Measurements from ENCODE around the gene KCNMA1.
"Not testable (repeated sequence)": the region's sequence is repeated elsewhere in the genome, so short reads cannot be mapped to it uniquely, and the experiment has no call there.

Gene KCNMA1

DNA sequence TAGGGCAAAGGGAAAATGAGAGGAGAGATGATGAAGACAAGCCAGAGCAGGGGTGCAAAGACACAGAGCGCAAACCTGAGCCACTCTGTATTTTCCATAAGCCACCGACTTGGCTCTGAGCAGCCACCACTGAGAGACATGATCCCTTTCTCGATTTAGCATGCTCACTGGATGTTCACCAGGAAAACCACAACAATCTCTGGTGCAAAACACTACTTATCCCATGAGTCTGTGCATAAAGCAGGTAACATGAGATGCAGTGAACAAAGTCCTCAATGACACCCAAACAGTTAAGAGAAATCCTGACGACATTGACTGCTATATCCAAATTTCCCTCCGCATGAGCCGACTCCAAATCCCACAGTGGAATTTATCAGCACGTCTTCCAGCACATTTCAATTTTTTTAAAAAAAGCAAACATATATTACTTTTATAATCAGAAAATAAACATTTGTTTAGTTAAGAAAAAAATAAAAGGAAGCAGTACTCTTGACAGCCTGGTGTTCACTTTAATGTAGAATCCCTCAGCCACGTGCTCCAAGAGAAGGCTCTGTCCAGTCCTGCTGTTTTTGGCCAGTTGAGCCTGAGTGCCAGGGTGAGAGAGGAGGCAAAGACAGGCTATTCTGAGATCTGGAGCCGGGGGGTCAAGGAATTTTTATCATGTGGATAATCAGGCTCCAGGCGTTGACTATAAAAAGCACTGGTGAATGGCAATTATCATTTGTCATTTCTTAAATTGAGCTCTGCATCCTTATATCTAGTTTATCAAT, 238.4 kb downstream of the KCNMA1 start:
- DNase-seq (ENCODE audit: low read depth in 1 of 2, low spot score in 1 of 2), result no peak

DNA sequence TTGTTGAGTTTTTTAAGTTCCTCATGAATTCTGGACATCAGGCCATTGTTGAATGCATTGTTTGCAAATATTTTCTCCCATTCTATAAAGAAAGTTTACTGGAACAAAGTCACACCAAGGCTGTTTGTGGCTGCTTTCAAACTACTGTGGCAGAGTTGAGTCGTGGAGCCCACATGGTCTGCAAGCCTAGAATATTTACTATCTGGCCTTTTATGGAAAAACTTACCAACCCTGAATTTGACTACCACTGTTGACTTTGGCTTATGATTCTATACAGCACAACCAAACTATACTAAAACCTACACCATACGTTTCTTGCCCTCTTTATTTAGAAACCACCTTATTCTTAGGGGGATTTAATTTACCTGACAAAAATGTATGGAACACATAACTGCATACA, 239.1 kb downstream of the KCNMA1 start:
- no peak for DNase-seq (ENCODE audit: low read depth in 1 of 2, low spot score in 1 of 2)

DNA sequence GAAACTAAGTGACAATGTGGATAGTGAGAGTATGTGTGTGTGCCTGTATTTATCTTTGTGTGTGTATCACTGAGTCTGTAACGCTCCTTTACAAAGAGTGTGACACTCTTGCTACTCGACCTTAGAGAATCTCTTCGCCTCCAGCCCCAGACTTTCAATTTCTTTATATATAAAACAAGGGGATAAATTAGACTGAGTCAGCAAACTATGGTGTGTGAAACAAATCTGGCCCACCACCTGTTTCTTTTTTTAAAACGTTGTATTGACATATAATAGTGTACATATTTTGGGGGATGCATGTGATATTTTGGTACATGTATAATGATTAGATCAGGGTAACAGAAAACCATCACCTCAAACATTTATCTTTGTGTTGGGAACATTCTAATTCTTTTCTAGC, 240.5 kb downstream of the KCNMA1 start:
- DNase-seq (ENCODE audit: low read depth in 1 of 2, low spot score in 1 of 2), result no peak

DNA sequence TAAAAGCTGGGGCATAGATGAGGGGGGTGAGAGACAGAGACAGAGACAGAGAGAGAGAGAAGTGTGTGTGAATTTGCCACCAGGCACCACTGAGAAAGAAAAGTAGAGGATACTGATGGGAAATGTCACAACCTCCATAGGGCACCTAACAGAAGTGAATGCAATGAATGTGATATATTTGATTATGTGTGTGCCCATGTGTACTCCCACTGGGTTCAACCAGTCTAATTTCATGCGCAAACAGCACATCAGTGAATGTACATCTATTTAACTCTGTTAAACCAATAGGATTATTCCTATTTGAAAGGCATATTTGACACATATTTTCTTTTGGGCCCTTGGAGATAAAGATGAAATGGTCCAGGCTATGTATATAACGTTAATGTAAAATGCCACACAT, 241.3 kb downstream of the KCNMA1 start:
- no peak for DNase-seq (ENCODE audit: low read depth in 1 of 2, low spot score in 1 of 2)

DNA sequence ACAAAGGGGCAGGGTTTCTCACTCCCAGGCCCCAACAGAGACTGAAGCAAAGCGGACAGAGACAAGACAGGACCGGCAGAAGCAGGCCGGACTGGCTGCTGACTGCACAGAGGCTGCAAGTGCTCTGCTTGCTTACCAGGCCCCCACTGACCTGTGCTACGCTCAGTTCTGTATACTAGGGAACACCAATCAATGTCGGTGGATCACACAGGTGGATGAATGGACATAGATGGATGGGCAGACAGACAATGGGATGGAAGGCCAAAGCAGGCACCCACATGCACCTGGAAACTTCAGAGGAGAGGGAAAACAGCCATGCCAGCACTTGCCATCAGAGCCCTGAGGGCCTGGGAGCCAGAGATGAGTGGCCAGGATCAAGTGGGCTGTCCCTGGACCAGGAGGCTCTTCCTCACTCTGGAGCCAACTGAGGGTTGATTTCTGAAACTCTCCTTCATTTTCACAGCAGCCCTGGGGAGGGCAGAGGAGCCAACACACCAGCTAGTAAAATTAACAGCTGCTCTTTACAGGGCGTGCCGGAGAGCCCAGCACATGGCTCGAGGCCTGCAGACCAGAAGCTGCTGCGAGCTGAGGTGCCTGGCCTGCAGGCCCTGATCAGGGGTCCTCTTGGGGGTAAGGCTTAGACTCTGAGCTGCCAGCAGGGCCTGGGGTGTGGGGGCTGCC, 243.6 kb downstream of the KCNMA1 start:
- no peak for DNase-seq (ENCODE audit: low read depth in 1 of 2, low spot score in 1 of 2)

DNA sequence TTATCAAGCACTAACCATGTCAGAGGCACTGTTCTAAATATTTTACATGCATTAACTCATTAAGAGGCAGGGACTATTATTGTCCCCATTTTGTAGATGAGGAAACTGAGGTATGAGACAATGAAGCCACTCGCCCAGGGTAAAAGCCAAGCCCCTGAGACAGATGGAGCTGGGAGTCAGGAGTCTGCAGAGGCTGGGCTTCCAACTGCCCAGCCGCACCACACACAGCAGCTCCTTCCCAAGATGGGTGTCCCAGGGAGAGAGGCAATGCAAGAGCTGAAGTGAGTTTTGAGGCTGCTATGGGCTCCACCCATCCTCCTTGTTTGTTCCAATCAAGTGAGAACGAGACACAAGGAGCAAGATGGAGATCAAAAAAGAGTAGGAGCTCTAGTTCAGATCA, 244.2 kb downstream of the KCNMA1 start:
- no peak for DNase-seq (ENCODE audit: low read depth in 1 of 2, low spot score in 1 of 2)

DNA sequence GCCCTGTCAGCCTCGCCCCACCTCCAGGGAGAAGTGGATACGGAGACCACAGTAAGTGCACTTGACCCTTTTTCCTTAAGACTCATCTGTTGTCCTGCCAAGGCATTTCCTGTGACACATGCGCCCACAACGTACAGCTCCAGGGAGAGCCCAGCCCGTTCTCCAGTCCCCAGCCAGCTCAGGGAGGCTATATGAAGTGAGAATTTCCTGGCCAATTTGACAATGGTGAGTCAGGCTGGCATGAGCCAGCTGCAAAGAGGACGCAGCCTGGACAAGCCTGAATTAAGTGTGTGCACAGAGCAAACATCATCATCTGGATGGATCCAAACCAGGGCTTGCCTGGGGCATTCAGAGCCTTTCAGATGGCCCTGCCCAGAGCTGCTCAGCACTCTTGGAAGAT, 244.8 kb downstream of the KCNMA1 start:
- DNase-seq (ENCODE audit: low read depth in 1 of 2, low spot score in 1 of 2), result no peak

DNA sequence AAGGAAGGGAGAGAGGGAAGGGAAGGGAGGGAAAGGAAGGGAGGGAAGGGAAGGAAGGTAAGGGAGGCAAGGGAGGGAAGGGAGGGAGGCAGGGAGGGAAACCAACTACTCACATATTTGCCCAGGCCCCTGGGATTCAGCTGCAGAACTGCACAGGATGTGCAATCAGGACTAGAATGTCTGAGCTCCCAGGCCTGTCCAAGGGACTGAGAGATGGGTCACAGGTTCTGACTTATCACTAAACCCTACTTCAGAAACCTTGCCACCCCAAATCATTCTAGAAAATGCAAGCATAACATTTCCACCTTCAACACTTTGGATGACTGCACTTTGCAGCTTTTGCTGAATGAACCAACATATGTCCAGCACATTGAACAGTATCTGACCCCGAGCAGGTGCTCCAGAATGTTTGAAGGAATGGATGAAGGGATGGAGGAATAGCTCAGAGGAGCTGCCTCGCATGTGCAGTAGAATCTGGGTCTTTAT, 245.3 kb downstream of the KCNMA1 start:
- DNase-seq (ENCODE audit: low read depth in 1 of 2, low spot score in 1 of 2), result no peak

DNA sequence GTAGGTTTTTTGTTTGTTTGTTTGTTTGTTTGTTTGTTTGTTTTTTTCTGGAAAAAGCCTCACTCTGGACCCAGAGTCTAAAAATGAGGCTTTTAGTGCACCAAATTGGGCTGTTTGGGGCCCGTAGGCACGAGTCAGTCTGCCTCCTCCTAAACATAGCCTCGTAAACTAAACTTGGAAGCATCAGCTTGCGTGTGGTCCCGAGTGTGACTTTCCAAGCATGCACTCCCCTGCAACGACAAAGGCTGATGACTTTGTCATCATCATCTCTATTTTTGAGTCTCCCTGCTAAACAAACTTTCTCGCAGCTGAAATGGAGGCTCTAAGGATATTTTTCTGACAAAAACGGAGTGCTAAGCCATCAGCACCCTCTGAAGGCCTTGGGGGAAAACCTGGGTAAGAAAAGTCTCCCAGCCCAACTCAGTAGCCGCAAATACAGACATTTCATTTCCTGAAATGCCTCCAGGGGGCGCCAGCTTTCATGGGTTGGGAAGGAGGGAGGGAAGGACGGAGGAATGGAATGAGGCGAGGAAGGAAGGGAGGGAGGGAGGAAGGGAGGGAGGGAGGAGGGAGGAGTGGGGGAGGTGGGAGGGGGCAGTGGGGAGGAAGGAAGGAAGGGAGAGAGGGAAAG, 245.9 kb downstream of the KCNMA1 start:
- DNase-seq (ENCODE audit: low read depth in 1 of 2, low spot score in 1 of 2), result no peak

DNA sequence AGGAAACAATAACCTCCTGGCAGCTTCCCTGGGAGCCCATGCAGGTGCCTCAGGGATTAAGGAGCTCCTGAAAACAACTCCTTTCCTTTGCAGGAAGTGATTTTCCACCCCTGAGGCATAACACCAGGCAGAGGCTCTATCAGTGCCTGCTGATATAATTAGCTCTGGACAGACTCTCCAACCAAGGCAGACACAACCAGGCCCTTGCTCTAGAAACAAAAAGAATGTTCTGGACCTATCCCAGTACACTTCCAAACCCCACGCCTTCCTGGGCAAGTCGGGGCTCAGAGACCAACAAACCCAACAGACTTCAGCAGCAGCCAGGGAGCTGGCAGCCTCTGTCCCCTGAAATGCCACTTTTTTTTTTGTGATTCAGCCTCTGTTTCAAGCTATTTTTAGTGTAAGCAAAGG, 247.1 kb downstream of the KCNMA1 start:
- DNase-seq (ENCODE audit: low read depth in 1 of 2, low spot score in 1 of 2), result no peak

DNA sequence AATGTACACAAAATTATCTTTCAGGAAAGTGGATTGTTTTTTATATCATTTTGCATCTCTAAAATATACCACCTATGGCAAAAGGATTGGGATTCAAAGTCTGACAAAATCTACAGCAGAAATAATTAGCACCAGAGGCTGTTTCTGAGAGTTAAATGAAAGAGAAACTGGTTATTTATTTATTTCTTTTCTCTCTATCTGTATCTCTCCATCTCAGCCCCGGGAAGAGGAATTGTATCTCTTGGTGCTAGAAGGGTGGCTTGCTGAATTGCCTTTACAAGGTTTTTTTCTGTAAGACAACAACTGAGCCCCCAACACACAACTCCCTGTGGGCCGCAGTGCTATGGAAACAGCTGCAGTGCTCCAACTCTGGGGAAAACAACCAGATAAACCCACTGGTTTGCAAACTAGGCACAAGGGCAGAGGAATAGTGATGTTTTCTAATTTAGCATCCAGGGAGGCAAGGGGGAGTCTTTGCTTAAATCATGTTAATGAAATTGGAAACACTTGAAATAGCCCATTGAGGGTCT, 249.0 kb downstream of the KCNMA1 start:
- no peak for DNase-seq (ENCODE audit: low read depth in 1 of 2, low spot score in 1 of 2)

DNA sequence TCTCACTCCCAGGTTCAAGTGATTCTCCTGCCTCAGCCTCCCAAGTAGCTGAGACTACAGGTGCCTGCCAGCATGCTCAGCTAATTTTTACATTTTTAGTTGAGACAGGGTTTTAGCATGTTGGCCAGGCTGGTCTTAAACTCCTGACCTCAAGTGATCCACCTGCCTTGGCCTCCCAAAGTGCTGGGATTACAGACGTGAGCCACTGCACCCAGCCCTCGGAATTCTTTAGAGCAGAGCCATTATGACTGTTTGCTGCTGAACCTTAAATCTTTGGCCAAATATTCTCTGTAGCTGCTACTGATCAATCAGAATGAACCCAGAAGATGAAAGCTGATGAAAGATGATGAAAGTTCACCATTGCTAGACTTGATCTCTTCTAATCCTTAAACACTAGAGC, 249.9 kb downstream of the KCNMA1 start:
- DNase-seq (ENCODE audit: low read depth in 1 of 2, low spot score in 1 of 2), result not testable (repeated sequence)

DNA sequence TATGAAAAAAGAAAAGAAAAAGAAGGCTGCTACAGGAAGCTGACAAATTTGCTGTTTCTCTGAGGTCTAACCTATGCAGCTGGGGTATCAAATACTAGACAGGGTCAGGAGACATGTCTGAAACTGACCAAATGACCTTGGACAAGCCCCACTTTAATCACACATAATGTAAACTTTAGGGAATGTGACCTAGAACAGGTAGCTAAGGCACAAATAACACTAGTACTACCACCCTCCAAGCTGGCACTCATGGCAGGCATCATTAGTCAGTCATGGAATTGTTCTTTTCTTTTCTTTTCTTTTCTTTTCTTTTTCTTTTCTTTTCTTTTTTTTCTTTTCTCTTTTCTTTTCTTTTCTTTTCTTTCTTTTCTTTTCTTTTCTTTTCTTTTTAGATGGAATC, 250.4 kb downstream of the KCNMA1 start:
- DNase-seq (ENCODE audit: low read depth in 1 of 2, low spot score in 1 of 2), result no peak

DNA sequence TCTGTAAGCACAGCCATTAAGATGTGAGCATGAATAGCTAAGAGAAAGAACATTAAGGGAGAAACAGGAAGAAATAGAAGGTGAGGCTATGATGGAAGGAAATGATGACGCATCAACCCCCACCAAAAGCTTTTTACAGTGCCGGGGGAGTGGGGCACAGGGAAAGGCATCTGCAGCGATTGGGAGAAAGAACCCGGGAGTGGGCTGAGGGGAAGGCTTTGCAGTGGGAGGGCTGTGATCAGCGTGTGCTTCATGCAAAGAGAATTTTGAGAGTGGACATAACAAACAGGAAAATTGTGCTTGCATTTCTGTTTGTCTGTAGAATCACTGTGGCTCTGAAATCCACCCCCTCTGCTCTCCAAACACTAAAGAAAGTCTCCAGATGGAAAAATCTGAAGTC, 250.8 kb downstream of the KCNMA1 start:
- no peak for DNase-seq (ENCODE audit: low read depth in 1 of 2, low spot score in 1 of 2)

DNA sequence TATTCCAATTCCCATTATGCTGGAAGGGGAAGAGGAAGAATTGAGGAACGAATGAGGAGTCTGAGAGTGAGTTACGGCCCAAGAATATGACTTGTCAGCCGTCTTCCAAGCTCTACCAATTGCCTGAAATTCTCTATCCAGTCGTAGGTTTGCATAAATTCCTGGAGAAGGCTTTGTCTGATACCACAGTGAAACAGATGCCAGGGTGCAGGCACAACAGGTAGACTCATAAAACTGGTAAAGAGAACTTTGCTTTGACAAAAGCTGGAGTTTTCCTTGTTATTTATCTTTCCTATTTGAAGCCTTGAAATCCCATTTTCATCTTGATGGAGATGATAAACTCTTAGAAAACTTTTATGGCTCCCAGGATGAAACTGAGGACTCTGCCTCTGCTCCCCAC, 251.2 kb downstream of the KCNMA1 start:
- DNase-seq (ENCODE audit: low read depth in 1 of 2, low spot score in 1 of 2), result no peak

DNA sequence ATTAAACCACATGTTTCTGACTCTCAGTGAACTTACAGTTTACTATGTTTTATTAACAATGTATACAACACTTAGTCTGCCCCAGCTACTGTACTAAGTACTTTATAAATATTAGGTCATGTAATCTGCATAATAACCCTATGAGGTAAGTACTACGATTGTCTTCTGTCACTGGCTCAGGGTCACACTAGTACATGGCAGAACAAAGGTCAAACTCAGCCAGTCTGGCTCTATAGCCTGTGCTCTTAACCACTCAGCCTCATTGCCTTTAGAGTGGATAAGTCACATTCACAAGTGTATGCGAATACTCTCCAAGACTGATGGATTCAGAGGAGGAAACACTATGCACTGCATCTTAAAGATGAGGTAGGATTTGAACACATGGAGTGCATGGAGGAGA, 252.3 kb downstream of the KCNMA1 start:
- DNase-seq (ENCODE audit: low read depth in 1 of 2, low spot score in 1 of 2), result no peak

DNA sequence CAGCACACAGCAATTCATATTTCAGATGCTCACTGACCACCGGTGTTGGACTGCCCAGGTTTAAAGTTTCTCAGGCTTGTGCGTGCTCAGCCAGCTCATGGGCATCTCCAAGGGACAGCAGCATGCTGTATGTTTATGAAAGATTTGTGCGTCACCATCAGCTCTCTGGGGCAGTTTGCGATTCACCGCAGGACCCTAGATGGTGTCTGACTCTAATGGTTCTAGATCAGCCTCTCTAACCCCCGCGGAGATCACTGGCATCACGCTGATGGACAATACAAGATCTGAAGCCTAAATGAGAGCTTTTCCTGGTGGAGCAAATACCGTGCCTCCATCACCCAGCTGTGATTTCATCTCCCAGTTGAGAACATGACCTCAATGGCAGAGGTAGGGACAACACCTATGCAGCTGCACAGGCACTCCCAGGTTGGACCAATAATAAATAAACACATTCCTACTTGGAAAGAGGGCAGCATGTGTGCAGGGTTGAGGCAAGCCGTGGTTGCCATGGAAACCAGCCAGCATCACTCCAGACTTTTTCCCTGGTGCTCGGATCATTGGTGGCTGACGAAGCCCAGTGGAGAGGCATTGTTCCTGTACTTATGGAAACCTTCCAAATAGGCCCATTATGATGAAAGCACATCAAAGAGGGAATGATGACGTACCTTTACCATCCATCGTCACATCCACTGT, 253.6 kb downstream of the KCNMA1 start:
- no peak for DNase-seq (ENCODE audit: low read depth in 1 of 2, low spot score in 1 of 2)

DNA sequence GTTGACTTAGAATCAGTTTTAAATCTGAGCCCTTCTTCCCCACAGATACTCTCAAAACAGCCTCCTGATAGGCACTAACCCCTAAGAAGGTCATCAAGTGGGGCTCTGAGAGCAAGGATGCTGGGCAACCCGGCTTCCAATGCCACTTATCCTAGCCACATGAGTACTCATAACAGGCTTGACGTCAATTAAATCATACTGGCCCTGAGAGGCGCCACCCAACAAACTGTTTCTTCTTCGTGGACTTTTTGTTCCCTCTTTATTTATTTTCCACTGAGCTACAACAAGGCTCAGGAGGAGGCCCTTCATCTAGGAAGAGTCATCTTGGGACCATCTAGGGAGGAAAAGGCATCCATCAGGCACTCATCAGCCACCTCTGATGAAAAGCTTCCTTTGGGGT, 255.9 kb downstream of the KCNMA1 start:
- no peak for DNase-seq (ENCODE audit: low read depth in 1 of 2, low spot score in 1 of 2)

DNA sequence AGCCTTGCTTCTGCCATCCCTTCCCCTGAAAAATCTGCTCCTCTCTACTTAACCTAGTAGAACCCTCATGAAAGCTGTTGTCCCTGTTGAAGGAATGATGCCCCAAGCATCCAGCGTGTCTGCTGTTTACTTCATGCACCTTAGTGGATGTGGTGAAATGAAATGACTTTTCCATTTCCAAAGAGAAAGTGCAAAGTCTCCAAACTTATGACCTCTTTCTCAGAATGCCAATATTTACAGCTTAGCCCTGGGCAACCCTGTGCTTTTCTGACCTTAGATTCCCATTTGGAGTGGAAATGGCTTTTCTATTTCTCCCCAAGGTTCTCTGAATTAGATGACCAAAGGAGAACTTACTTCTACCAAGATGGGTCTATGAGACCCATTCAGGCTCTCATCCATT, 256.9 kb downstream of the KCNMA1 start:
- no peak for DNase-seq (ENCODE audit: low read depth in 1 of 2, low spot score in 1 of 2)

DNA sequence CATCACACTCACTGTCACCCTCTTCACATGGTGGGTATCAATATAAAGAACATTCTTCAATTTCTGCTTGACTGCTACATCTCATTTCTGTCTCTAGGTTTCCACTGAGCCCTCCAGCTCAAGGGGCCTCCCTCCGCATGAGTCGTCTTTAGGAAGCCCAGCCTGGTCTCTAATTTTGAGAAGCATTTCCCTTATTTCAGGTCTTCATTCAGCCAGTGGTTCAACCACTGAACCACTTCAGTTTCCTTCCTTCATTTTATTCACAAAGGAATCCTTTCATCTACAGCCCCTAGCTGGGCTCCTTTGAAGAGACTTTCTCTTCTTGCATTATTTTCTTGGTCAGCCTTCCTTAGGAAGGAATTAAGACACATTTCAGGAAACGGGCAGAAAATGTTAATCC, 257.4 kb downstream of the KCNMA1 start:
- DNase-seq (ENCODE audit: low read depth in 1 of 2, low spot score in 1 of 2), result no peak

All from activated T-helper 1 cell treated with anti-CD3 and anti-CD28 coated beads, Interleukin-2, amount 50 U/mL, for 16 hours (primary cell).